ENCODE data around the gene C21orf58.

Gene C21orf58

DNA sequence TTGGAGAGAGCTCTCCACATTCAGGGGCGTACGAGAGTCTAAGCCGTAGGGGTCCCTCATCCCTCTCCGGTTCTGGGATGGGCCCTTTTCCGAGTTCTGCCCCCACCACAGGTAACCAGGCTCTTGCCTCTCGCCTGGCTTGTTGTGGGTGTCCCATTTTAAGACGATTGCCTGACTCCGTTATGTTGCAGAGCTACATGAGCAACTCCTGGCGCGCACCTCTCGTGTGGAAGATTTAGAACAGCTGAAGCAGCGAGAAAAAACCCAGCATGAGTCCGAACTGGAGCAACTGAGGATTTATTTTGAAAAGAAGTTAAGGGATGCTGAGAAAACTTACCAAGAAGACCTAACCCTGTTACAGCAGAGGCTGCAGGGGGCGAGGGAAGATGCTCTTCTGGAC, 29.2 kb upstream of the C21orf58 start:
- no peak for DNase-seq (ENCODE audit: low spot score)

GRCh38 chr21:46352164-46352515, 28.5 kb upstream of the C21orf58 start:
- no peak for DNase-seq (ENCODE audit: low spot score)

DNA sequence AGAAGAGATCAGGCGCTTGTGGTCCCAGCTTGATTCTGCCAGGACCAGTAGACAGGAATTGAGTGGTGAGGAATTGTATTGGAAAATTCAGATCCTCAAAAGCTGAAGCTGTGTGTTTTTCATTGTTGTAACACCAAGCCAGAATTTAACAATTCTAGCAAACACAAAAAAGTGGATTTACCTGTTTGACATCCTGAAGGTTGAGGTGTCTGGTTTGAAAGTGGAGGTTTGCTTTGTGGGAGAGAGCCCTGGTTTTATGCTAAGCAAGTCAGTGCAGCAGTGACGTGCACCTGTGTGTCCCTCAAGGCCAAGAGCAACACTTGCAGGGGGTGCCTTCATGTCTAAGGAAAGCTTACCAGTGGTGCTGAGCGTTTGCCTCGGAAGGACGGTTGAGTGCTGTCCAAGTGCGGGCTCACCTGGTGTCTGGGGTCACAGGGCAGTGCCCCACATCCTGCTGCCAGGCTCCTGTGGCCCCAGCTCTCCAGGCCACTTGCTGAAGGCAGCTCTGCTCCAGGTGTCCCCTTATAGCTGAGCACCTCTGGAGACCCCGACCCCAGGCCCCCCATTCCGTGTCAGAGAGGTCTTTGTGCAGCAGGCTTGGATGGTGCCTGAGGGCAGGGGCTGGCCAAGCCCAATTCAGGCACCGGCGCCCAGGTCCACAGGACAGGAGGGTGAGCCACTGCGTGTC, 27.9 kb upstream of the C21orf58 start:
- DNase-seq (ENCODE audit: low spot score): no peak

GRCh38 chr21:46350981-46351380, 27.3 kb upstream of the C21orf58 start:
- no peak for DNase-seq (ENCODE audit: low spot score)

DNA sequence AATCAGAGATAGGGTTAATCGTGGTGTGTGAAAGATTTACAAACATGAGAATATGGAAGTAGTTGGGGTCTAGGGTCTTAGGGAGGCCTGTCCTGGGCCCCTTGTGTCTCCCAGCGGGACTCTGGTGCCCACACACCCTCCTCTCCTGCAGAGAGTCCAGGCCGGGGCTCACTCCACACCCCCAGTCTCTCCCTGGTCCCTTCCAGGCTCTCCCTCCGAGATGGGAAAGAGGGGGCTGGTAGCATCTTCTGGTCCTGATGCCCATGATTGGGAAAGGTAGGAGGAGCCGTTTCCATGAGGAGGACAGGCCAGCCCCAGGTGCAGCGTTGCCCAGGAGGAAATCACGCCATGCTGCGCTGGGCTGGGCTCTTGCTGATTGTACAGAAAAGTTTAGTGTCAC, 26.9 kb upstream of the C21orf58 start:
- no peak for DNase-seq (ENCODE audit: low spot score)

GRCh38 chr21:46349134-46349760, 25.6 kb upstream of the C21orf58 start:
- no peak for DNase-seq (ENCODE audit: low spot score)

- peak; percentile 20 for DNase-seq (ENCODE audit: low spot score)
Observed at GRCh38 chr21:46347791-46348381, 24.2 kb upstream of the C21orf58 start.

DNA sequence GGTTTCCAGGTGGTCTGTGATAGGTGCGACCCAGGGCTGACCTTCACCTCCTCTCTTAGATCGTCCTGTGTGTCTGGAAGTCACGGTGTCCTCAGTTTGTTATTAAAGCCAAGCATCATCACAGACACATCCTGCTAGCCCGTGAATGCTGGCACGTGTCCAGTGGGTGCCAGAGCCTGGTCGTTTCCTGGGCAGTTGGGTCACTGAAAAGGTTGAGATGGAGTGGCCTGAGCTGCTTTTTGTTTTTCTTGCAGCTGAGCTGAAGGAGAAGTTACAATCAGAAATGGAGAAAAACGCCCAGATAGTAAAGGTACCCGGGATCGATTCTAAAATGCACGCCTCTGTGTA, 23.5 kb upstream of the C21orf58 start:
- DNase-seq (ENCODE audit: low spot score): no peak

DNA sequence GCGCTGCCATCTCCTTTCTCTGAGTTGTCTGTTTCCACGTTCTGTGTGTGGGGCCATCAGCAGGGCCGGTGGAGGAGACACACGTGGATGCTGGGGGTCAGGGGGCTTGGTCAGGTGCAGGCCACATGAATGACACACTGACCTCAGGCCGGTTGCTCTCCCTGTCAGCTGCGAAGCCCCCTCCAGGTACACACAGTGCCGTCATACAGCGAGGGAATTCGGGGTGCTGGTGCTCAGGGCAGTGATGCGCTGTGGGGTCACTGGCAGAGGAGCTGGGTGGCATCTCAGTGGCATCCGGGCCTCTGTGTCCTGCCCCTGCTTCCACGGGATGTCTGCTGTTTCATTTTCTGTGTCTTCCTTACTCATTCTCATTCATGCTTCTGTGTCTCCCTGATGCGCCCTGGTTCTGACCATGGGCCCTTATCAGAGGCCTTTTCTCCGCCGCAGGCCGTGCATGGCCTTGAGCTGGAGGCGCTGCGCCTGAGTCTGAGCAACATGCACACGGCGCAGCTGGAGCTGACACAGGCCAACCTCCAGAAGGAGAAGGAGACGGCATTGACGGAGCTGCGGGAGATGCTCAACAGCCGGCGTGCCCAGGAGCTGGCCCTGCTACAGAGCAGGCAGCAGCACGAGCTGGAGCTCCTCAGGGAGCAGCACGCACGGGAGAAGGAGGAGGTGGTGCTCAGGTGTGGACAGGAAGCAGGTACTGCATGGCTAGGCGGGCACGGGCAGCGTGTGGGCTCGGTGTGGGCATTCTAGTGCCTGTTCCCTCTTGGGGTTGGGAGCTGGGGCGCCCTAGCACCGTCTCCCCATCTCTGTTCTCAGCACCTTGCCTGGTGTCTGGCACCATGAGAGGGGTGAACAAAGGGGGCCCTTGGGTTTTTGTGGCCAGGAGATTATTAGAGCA, 22.9 kb upstream of the C21orf58 start:
- no peak for DNase-seq (ENCODE audit: low spot score)

- DNase-seq (ENCODE audit: low spot score): no peak
Observed at GRCh38 chr21:46345861-46346260, 22.2 kb upstream of the C21orf58 start.

GRCh38 chr21:46344219-46344915, 20.7 kb upstream of the C21orf58 start:
- no peak for DNase-seq (ENCODE audit: low spot score)

DNA sequence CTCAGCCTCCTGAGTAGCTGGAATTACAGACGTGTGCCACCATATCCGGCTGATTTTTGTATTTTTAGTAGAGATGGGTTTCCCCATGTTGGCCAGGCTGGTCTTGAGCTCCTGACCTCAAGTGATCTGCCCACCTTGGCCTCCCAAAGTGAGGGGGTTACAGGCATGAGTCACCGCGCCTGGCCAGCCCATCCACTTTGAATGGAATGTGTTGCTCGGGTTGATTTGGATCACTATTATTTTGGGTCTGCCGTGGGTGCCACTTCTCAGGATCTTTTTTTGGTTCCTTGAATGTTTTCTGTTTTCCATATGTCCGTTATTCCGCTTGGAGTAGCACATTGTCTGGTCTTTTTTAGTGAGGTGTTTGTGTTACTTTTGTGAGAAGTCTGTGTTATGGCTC, 17.3 kb upstream of the C21orf58 start:
- DNase-seq (ENCODE audit: low spot score): no peak

DNA sequence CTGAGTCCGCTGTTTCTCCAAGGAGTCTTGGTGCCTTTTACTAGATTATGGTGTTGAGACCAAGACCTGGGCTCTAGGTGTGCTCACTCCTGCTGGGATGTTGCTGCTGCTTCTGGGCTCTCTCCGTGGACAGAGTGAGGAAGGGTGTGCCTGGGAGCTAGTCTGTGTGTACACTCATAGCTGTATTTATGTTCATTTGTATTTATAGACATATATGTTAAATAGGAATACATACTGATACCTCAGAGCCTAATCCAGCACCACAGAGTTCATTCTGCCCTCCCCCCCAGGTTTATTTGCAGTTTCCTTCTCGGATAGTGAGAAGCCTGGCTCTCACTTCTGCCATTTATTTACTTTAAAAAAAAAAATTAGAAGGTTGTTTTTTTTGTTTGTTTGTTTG, 12.9 kb upstream of the C21orf58 start:
- DNase-seq (ENCODE audit: low spot score): no peak

DNA sequence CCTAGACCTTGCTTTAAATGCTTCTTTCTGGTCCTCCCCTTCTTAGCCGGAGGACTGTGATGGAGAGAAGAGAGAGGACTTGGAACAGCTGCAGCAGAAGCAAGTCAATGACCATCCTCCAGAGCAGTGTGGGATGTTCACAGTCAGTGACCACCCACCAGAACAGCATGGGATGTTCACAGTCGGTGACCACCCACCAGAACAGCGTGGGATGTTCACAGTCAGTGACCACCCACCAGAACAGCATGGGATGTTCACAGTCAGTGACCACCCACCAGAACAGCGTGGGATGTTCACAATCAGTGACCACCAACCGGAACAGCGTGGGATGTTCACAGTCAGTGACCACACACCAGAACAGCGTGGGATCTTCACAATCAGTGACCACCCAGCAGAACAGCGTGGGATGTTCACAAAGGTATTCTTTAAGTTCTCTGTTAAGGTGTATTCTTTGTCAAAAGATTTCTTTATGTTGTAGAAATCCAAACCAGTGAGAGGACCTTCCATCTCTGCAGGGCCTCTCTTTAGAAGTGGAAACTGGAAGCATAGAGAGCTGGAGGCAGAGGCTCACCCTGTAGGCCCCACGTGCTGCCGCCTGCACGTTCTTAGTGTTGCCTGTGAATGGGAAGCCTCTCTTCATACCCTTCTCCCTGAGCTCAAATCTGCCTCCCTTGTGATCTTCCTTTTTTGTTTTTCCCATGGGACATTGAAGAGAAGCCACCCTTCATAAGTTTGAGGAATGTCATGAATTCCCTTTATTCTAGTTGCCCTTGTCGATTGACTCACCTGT, 10.9 kb upstream of the C21orf58 start:
- no peak for DNase-seq (ENCODE audit: low spot score)

DNA sequence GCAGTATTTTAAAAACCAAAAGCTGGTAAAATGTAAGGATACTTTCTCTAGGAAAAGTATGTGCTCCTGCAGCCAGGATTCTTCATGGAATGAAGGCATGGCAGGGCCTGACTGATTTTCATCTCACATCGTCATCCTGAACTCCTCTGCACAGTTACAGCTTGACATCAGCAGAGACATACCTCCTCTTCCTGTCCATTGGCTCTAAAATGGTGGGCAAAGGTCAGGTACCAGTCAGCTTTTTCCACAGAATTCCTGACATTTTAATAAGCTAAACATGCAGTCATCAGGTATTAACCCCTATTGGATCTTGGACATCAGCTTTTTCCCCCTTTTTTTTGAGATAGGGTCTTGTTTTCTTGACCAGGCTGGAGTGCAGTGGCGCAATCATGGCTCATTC, 6.1 kb upstream of the C21orf58 start:
- DNase-seq (ENCODE audit: low spot score): no peak

DNA sequence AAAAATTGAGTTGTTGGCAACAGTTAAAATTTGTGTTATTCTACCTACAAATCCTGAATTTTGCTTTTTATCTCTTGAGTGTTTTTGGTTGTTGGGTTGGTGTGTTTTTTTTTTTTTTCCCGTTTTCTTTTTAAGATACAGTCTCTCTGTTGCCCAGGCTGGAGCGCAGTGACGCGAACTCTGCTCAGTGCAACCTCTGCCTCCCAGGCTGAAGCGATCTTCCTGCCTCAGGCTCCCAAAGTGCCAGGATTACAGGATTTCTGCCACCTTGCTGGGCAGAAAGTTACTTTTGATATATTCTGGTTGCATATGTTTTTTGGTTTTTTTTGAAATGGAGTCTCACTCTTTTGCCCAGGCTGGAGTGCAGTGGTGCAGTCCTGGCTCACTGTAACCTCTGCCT, 4.5 kb upstream of the C21orf58 start:
- DNase-seq (ENCODE audit: low spot score): no peak

DNA sequence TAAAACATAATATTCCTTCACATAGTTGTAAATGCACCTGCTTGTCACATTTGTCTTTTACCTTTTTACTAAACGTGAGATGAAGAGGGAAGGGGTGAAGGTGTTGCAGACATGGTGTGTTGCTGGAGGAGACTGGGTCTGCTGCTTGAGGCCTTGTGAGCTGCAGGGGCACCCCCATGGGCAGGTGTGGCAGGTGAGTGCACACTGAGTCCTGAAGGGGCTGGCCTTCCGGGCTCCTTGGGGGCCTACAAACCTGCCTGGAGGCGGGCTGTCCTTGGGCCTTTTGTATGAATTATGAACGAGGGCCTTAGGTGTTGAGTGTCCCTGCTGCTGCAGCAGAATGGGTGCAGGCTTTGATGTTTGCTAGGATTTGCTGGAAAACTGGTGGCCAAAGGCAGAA, 4.0 kb upstream of the C21orf58 start:
- DNase-seq (ENCODE audit: low spot score): no peak

DNA sequence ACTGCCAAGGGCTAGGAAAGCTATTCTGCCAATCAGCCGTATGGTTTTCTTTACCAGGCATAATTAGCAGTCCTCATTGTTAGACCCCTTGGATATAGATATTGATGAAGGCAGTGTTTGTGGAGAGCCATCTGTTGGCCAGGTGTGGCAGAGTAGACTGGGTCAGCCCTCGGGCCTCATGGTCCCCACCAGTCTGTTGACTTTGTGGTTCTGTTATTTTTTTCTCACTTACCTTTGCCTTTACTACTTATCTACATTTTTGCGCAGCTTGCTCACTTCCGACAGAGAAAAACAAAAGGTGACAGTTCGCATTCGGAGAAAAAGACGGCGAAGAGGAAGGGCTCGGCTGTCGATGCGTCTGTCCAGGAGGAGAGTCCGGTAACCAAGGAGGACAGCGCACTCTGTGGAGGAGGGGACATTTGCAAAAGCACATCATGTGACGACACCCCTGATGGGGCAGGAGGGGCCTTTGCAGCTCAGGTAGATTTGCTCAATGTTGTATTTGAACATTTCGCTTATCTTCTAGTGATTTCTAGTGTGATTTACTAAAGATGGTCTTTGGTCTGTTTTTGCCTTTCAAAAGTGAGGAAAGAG, 2.5 kb upstream of the C21orf58 start:
- DNase-seq (ENCODE audit: low spot score): no peak

DNA sequence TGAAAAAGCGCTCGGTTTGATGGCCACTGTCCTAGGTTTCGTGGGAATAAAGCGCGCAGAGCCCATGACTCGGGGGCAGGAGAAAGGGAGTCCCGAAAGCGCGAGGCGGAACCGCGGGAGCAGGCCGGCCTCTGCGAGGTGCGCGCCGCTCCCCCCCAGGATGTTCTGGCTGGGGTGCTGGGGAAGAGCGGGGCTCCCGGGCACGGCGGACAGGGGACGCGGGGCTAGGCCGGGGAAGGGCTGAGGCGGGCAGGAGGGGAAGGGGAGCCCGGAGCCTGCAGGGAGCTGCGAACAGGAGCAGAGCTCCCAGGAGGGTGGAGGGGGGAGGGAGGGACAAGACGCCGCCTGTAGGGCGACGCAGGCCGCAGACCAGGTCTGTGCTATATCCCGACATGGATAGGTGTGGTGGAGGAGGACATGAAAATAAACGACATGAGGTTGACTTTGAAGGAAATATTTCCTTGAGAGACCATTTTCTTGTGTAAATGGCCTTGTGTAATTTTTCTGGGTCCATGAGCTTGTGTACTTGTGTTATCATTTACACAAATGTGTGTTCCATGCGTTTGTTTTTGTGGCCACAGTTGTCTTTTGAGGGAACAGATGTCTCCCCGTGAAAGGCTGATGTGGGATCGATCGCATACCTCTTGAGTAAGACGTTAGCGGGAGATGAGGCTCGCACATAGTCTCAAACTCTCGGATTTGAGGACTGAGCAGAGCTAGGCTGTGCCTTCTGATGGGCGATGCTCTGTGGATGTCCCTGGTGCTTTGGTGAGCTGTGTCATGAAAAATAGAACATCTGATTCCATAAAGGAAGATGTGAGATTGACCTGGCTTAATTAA, 1.6 kb upstream of the C21orf58 start:
- peak; percentile 63 for DNase-seq (ENCODE audit: low spot score)
